Activated CD8-positive, alpha-beta memory T cell treated with anti-CD3 and anti-CD28 coated beads for 1 hour (primary cell): ENCODE data around the gene RNF11.
A peak's percentile ranks its signal among the peaks of the same experiment; 100 is the strongest.

Source experiments
- DNase-seq, 2 donors: peaks; one replicate each; pipeline ENCODE4 v3.0.0-alpha.2; 2020; ENCODE audit warnings: low read depth in 1 of 2; ENCODE audit errors: extremely low read depth in 1 of 2

The RNF11 gene

GRCh38 chr1:51294566-51295184 lies 58.6 kb downstream of the RNF11 start:
- no peak for DNase-seq

- no peak for DNase-seq
Observed at GRCh38 chr1:51295926-51296325, 59.9 kb downstream of the RNF11 start.

DNA sequence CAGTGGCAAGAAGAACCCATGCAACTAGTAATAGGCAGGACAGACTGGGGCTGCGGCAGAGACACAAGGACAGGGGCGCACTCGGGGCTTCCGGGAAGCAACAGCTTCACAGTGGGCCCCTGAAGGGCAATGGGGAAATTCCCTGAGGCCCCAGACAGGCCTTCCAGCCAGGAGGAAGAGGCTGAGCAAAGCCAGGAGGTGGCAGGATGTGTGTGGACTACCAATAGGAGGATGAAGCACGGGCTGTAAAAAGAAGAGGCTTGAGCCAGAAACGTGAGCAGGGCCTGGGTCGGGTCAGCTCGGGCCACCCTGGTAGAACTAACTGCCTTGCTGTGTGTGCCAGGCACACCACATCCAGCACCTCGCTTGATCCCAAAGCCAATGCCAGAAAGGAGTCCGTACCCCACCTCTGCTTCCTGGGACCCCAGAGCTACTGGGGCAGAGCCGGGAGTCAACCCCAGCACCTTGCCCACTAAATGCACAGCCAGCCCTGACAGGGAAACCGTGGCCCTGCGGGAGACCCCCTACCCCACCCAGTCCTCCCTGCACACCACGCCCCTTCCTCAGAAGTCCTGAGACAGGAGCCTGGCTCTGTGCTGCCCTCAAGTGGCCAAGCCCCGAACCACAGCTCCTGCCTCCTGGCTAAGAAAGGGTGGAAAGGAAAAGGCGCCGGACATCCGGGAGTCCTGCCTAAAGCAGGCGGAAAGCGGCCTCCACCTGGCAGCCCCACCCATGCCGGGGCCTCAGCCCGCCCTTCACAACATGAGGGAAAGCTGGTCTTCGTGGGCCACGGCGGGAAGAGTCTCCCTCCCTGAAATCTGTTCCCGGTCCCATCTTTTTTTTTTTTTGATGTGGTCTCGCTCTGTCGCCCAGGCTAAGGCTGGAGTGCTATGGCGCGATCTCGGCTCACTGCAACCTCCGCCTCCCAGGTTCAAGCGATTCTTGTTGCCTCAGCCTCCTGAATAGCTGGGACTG lies 60.6 kb downstream of the RNF11 start:
- DNase-seq: peak; percentile 16 to 52

- DNase-seq: no peak
Observed at GRCh38 chr1:51297401-51298321, 61.6 kb downstream of the RNF11 start.

GRCh38 chr1:51298322-51298705 lies 62.2 kb downstream of the RNF11 start:
- no peak for DNase-seq

GRCh38 chr1:51299185-51299885 lies 63.3 kb downstream of the RNF11 start:
- DNase-seq: no peak

- DNase-seq: no peak
Observed at GRCh38 chr1:51299981-51300670, 64.1 kb downstream of the RNF11 start.

DNA sequence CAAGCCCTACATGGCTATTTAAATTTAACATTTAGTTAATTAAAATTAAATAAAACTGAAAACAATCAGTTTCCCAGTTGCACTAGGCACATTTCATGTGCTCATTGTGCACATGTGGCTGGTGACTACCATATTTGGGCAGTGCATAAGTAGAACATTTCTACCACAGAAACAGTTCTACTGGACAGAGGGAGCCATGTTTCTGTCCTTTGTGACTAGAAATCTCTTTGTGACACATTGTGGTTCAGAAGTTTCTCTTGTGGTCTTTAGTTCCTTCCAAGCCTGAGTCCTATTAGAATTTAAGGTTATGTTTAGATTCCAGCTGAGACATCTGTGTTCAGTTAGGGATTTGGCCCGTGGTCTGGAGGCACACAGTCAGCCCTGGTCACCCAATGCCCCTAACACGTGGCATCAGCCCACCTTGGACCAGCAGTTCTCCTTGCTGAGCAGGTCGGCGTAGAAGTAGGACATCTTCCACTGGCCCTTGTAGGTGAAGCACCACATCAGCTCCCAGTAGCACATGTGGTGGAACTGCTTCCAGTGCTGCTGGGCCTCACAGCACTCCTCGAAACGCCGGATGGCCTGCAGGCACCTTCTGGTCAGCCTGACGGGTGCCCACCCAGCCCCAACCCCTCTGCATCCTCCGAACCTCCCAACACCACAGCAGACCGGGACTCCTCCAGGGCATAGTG lies 65.2 kb downstream of the RNF11 start:
- no peak for DNase-seq

GRCh38 chr1:51301844-51302162 lies 65.7 kb downstream of the RNF11 start:
- no peak for DNase-seq

GRCh38 chr1:51302270-51302669 lies 66.2 kb downstream of the RNF11 start:
- no peak for DNase-seq

- no peak for DNase-seq
Observed at GRCh38 chr1:51302746-51303145, 66.7 kb downstream of the RNF11 start.

DNA sequence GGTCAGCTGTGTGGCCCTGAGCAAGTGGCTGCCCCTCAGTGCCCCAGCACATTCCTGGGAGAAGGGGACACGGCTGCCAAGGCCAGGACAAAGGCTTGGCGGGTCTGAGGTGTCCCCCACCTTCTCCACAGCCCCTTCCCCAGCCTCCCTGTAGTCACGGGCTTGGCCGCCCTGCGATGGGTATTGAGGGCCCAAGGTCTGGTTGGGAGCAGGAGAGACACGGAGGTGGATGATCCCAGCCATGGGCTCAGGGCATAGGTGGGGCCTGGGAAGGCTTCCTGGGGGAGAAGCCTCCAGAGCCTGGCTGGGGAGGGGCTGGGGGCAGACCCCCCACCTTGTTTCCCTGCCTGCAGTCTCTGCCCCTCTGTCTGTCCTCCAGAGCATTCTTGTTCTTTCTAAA lies 67.2 kb downstream of the RNF11 start:
- DNase-seq: no peak

- no peak for DNase-seq
Observed at GRCh38 chr1:51303751-51304251, 67.7 kb downstream of the RNF11 start.

GRCh38 chr1:51304360-51304759 lies 68.3 kb downstream of the RNF11 start:
- no peak for DNase-seq

DNA sequence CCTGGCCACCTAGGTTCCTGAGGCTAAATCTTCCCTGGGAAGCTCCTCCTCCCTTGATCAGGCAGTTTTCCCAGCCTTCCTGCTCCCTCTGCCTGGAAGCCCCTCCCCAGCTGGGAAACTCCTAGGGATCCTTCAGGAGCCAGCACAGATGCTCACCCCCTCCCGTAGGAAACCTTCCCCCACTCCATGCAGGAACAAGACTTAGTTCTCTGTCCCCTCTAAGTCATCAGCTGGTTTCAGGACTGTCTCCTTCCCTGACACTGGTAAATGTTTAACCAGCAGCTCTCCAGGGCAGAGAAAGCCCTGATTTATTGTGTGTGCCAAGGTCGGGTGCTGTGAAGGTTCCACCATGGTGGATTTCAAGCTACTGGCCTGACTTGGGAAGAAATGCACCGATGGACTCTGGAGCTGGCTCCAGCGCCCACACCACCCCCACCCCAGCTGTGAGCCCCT lies 69.3 kb downstream of the RNF11 start:
- DNase-seq: no peak

DNA sequence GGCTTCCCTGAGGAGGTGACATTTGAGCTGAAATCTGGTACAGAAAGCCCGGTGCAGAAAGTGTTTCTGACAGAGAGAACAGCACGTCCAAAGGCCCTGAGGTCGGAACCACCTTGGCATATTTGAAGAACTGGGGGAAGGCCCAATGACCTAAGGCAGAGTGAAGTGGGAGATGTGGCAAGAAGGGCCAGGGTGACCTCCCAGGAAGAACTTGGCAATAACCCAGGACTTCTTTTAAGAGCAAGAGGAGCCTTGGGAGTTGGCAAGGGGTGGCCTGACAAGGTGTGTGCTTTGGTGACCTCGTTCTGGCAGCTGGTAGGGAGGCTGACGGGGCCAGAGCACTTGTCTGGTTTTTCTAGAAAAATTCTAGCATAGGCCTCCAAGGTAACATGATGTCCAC lies 70.9 kb downstream of the RNF11 start:
- no peak for DNase-seq

- DNase-seq: no peak
Observed at GRCh38 chr1:51308636-51309035, 72.6 kb downstream of the RNF11 start.

DNA sequence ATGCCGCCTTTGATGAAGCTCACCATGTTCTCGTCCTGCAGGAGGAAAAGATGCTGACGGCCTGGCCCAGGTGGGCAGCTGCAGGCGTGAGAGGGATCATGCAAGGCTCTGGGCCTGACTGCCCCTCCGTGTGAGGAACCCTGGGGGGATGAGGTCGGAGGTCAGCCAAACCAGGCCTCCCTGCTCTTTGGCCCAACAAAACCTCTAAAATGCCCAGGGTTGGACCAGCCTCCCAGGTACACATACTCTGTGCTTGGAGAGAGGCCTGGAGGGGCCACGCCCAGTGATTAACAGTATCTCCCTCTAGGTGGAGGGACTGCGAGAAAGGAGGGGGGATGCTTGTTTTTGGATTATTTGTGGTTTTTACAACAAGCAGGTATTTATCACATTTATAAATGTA lies 73.2 kb downstream of the RNF11 start:
- DNase-seq: no peak

- DNase-seq: no peak
Observed at GRCh38 chr1:51310871-51311613, 75.0 kb downstream of the RNF11 start.
